Epithelial cell of prostate (primary cell): ENCODE measurements around the gene C3orf52.
A peak's percentile ranks its signal among the peaks of the same experiment; 100 is the strongest.
"Not testable (repeated sequence)": the region's sequence is repeated elsewhere in the genome, so short reads cannot be mapped to it uniquely, and the experiment has no call there.

ENCODE experiments used
- DNase-seq: peaks from one replicate; pipeline ENCODE4 v3.0.0-alpha.2; 2011; ENCODE audit warnings: low read depth, low spot score
- H3K27ac ChIP-seq: fragments of 450-650 bp; 2 replicates; pipeline ENCODE4 v1.5.1; 2017; ENCODE audit warnings: mild to moderate bottlenecking

C3orf52 gene

GRCh38 chr3:112086076-112086854 lies at the start of gene C3orf52:
Gene C3orf52, plus strand, starts transcription at chr3:112086389. Its CDS starts 19 bp downstream, at chr3:112086408.
- H3K27ac ChIP-seq: peak within 1 kb of the TSS; percentile 92

DNA sequence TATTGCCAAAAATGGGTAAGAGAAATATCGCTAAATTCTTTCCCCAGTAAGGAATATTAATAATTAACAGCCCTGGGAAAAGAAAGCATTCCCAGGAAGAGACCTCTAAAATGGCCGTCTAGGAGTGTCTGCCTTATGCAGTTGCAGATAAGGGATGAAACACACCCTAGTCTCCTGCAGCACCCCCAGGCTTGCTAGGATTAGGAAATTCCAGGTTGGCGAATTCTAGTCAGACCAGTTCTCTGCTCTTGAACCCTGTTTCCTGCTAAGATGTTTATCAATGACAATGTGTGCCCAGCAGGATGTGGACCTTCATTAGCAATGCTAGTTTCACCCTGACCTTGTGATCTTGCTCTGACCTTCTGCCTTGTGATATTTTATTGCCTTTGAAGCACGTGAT lies 49.0 kb upstream of the C3orf52 start:
- not testable (repeated sequence) for DNase-seq, H3K27ac ChIP-seq

More at GRCh38 chr3:112086076-112086854, at the start of gene C3orf52:
- no peak for DNase-seq

GRCh38 chr3:112038863-112039262 lies 47.3 kb upstream of the C3orf52 start:
- peak; percentile 41 for DNase-seq
- peak overlapping the region; percentile 16 for H3K27ac ChIP-seq

GRCh38 chr3:112041321-112041720 lies 44.9 kb upstream of the C3orf52 start:
- H3K27ac ChIP-seq: no peak overlapping the region
- DNase-seq: no peak

DNA sequence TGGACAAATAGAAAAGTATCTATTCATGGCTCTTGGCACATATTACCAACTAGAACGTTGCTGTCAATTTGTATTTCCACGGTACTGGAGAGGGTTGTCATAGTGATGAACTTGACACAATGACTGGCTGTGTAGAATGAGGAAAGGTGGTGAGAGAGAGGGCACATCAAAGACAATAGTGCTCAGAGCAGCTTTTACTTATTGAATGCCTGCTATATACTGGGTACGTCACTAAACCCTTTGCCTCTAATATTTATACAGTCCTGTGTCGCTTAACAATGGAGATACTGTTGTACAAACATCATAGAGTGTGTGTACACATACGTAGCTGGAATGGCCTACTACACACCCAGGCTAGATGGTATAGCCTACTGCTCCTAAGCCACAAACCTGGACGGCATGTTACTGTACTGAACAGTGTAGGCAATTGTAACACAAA lies 43.3 kb upstream of the C3orf52 start:
- H3K27ac ChIP-seq: no peak overlapping the region
- DNase-seq: no peak

- no peak for DNase-seq
- H3K27ac ChIP-seq: no peak overlapping the region
Observed at GRCh38 chr3:112043621-112044201, 42.5 kb upstream of the C3orf52 start.

- H3K27ac ChIP-seq: peak overlapping the region; percentile 31
- no peak for DNase-seq
Observed at GRCh38 chr3:112046599-112046998, 39.6 kb upstream of the C3orf52 start.

DNA sequence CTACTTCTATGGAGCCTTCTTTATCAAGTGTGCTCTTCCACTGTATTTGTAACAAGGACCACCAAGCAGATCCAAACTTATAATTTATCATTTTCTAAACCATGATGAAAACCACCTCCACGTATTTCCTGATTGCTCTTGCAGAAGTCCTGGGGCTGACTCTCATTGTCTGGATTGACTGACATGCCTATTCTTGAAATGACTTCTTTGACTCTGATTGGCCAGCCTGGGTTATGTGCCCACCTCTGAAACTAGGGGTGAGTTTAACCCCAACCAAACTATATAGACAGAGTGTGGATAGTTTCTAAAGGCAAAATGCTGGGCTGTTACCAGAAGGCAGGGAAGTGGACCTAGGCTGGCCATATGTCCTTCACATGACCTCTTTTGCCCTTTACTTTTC lies 38.9 kb upstream of the C3orf52 start:
- no peak for DNase-seq
- H3K27ac ChIP-seq: no peak overlapping the region

- DNase-seq: no peak
Observed at GRCh38 chr3:112048911-112049310, 37.3 kb upstream of the C3orf52 start.

GRCh38 chr3:112053229-112053628 lies 33.0 kb upstream of the C3orf52 start:
- DNase-seq: no peak
- H3K27ac ChIP-seq: no peak overlapping the region

More at GRCh38 chr3:112048911-112049310, 37.3 kb upstream of the C3orf52 start:
- no peak overlapping the region for H3K27ac ChIP-seq

DNA sequence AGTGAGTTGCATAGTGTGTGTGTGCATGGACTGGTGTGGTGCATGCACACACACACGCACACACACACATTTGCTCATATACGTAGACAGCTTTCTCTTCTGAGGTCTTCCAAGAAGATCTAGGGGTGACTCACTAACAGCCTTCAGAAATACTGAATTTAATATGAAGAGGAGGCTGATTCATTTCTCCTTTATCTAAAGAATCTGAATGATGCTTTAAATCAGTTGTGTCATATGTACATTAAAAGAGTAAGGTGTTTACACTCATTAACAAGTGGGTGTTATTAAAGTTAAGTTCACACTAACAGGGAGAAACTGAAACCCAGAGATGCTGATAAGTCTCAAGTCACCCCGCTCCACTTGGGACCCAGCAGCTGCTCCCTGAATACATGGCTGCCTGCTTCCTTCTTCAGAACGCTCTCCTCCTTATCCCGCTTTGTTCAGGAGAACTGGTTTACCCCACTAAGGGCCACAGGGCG lies 29.7 kb upstream of the C3orf52 start:
- no peak overlapping the region for H3K27ac ChIP-seq

GRCh38 chr3:112059497-112059896 lies 26.7 kb upstream of the C3orf52 start:
- H3K27ac ChIP-seq: no peak overlapping the region
- no peak for DNase-seq

More for the DNA sequence above, 29.7 kb upstream of the C3orf52 start:
- DNase-seq: peak; percentile 77

DNA sequence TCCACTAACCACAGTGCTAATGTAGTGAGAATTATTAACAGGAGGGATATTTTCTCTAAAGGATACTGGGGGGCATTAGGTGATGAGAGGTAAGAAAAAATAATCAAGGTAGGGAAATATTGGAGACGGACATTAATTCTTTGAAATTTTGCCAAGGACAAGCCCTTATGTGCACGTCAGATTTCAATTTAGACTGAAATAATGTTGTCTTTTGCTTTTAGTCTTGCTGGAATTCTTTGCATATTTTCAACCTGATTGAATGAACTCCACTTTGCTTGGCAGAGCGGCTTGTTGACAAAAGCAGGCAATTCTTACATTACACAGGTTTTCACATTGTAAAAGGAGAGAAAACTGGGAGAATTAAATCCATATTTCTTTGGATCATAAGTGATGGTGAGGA lies 25.0 kb upstream of the C3orf52 start:
- H3K27ac ChIP-seq: no peak overlapping the region
- no peak for DNase-seq

DNA sequence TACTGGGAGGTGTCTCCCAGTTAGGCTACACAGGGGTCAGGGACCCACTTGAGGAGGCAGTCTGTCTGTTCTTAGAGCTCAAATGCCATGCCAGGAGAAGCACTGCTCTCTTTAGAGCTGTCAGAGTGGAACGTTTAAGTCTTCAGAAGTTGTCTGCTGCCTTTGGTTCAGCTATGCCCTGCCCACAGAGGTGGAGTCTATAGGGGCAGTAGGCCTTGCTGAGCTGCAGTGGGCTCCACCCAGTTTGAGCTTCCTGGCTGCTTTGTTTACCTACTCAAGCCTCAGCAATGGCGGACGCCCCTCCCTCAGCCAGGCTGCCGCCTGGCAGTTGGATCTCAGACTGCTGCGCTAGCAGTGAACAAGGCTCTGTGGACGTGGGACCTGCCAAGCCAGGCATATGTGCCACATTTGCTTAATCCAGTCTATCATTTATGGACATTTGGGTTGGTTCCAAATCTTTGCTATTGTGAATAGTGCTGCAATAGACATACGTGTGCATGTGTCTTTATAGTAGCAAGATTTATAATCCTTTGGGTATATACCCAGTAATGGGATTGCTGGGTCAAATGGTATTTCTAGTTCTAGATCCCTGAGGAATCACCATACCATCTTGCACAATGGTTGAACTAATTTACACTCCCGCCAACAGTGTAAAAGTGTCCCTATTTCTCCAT lies 13.7 kb upstream of the C3orf52 start:
- H3K27ac ChIP-seq, DNase-seq: not testable (repeated sequence)

- H3K27ac ChIP-seq: peak overlapping the region; percentile 94
Observed at GRCh38 chr3:112074006-112074405, 12.2 kb upstream of the C3orf52 start.

GRCh38 chr3:112074616-112075497 lies 11.3 kb upstream of the C3orf52 start:
- peak; percentile 100 for DNase-seq
- H3K27ac ChIP-seq: peak overlapping the region; percentile 94

More at GRCh38 chr3:112074006-112074405, 12.2 kb upstream of the C3orf52 start:
- DNase-seq: no peak

DNA sequence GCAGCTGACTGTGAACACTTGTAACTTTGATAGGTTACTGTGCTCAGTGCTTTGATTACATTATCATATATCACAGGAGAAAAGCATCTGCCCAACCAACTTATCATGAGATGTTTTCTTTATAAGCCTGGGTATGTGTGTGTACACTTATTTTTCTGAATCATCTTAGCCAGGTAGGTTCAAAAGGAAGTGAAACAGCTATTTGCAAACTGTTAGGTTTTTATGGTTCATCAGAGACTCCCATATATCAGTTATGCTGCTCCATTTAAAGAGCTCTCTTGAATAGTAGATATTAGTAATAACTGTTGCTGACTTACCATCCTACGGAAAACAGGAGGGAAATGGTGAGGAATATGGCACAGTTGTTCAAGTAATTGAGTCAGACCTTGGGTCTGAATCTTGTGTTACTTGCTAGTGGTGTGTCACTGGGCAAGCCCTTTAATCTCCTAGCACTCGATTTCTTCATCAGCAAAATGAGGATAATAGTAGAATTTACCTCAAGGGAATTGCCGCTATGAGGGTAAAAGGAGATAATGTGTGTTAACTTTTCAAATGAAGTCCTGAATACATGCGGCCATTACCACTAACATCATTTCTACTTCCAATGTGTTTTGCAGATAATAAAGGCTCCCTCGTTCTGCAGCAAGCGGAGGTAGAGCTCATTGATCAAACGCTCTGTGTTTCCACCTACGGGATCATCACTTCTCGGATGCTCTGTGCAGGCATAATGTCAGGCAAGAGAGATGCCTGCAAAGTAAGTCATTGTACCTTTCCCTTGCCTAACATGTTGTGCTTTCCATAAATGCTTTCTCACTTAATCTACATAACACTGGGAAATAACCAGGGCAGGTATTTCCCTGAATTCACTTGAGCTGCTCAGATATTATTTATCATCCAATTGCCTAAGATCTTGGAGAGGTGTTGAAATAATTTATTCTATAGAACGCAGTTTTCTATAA lies 7.8 kb upstream of the C3orf52 start:
- H3K27ac ChIP-seq: peak overlapping the region; percentile 12
- DNase-seq: no peak

DNA sequence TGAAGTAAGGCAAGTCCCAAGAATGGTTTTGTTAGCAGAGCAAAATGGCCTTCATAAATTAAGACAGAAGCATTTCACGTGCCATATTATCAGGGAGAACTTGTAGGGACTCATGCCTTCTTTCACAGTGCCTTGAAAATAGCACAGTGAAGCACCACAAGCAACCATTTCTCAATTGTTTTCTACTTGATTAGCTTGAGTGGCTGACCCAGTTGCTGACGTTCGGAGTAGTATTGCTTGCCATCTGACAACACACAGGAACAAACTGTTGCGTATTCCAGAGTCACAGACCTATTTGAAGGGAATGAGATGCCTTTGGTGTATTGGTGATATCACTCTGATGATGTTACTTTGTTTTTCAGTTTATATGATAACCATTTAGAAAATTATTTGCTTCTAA lies 3.0 kb upstream of the C3orf52 start:
- DNase-seq: no peak
- H3K27ac ChIP-seq: no peak overlapping the region
